GM12892 (cell line): ENCODE measurements around the gene BCAS4.
"Not testable (repeated sequence)": the region's sequence is repeated elsewhere in the genome, so short reads cannot be mapped to it uniquely, and the experiment has no call there.

Source experiments
- POLR2A ChIP-seq: IDR thresholded peaks from 2 replicates; pipeline ENCODE4 v1.6.1; 2011; ENCODE audit warnings: low read depth, low read length, control low read depth
- POLR2AphosphoS5 ChIP-seq: IDR thresholded peaks from 2 replicates; pipeline ENCODE4 v1.6.1; 2011; ENCODE audit warnings: low read depth, low read length, control low read depth
- TAF1 ChIP-seq: IDR thresholded peaks from 2 replicates; pipeline ENCODE4 v1.6.1; 2011; ENCODE audit warnings: low read depth, mild to moderate bottlenecking, control low read depth, low read length, borderline replicate concordance

DNA sequence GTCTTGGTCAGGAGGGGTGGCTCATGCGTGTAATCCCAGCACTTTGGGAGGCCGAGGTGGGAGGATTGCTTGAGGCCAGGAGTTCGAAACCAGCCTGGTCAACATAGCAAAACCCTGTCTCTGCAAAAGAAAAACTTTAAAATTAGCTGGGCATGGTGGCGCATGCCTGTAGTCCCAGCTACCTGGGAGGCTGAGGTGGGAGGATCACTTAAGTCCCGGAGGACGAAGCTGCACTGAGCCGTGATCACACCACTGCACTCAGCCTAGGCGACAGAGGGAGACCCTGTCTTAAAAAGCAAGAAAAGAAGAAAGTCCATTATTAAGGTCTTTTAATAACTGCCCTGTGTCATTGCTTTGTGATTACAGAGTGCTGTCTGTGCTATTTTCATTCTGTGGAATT lies 15.9 kb upstream of the BCAS4 start:
- TF ChIP-seq POLR2A, TAF1, POLR2AphosphoS5: not testable (repeated sequence)
